Erythroblast (primary cell): Measurements from ENCODE around the gene PSORS1C1.
"Not testable (repeated sequence)": the region's sequence is repeated elsewhere in the genome, so short reads cannot be mapped to it uniquely, and the experiment has no call there.

Experiments
- DNase-seq, 2 experiments: peaks; one replicate each; lab custom pipeline; 2025; lab: John Stamatoyannopoulos, UW
- GATA1 ChIP-seq: IDR thresholded peaks from 2 replicates; pipeline ENCODE4 v1.6.1; 2011; ENCODE audit warnings: low read depth, mild to moderate bottlenecking, control low read depth, low read length, moderate library complexity
- POLR2A ChIP-seq: IDR thresholded peaks from 2 replicates; pipeline ENCODE4 v1.6.1; 2011; ENCODE audit warnings: mild to moderate bottlenecking, low read length

Gene PSORS1C1

DNA sequence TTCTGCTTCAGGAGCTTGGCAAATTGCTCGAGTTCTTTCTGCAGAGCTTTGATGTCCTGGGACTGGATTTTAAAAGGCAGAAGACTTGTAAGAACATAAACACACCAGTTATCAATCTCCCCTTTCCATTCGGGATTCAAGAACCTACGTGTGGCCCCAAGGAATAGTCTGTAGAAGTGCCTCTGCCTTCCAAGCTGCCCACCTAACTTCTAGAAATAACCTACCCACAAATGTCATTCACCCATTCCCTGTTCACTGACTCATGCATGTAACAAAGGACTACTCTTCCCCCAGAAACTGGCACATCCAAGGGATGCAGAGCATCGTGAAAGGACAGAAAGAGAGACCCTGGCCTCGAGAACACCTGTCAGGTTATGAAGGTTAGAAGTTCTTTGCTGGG is 51.4 kb downstream of the PSORS1C1 start:
- DNase-seq: no peak
- TF ChIP-seq POLR2A: no peak
- TF ChIP-seq GATA1: no peak

DNA sequence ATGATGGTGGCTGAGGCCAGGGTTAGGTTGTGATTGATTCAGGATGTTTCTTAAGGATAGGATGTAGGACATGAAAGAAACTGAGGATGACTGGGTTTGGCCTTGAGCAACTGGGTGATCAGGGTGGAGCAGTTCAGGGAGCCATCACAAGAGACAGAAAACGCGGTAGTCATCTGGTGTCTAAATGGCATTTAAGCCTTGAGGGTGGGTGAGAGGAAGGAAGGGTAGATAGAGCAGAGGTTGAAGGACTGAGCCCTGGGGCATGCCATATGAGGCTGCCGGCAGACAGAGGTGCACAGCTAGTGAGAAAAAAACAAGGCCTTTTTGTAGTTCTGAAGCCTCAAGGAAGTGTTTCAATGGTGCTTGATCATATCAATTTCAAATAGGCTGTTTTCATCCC is 54.0 kb downstream of the PSORS1C1 start:
- no peak for TF ChIP-seq POLR2A
- TF ChIP-seq GATA1: no peak
- DNase-seq: no peak

DNA sequence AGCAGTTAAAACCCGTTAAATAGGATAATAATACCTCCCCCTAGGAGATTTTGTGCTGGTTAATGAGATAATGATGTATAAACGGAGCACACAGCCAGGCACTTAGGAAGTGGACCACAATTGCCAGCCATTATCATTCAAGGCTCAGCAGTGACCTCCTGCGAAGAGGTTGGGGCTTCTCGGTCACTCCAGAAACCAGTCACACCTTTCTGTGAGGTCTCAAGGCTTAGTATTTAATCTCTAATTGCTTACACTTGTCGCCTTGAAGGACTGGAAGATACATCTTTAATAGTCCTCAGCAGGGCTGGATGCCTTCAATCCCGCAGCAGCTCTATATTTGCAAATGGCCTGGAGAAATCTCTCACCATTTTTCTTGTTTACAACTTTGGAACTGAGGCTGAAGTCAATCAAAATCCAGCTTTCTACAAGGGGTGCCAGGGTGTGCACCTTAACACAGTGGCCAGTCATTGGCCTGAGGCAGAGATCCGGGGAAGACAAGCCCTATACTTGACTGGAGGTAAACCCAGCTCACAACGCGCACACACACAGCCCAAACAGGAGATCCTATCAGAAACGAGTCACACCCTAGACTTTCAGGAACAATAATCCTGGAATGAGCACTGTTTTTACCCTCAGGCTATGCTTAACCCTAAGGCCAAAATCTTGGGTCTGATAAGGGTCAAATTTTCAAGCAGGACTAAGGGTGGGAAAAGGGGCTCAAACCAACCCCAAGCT is 54.7 kb downstream of the PSORS1C1 start:
- TF ChIP-seq GATA1: no peak
- no peak for TF ChIP-seq POLR2A
- DNase-seq: no peak

DNA sequence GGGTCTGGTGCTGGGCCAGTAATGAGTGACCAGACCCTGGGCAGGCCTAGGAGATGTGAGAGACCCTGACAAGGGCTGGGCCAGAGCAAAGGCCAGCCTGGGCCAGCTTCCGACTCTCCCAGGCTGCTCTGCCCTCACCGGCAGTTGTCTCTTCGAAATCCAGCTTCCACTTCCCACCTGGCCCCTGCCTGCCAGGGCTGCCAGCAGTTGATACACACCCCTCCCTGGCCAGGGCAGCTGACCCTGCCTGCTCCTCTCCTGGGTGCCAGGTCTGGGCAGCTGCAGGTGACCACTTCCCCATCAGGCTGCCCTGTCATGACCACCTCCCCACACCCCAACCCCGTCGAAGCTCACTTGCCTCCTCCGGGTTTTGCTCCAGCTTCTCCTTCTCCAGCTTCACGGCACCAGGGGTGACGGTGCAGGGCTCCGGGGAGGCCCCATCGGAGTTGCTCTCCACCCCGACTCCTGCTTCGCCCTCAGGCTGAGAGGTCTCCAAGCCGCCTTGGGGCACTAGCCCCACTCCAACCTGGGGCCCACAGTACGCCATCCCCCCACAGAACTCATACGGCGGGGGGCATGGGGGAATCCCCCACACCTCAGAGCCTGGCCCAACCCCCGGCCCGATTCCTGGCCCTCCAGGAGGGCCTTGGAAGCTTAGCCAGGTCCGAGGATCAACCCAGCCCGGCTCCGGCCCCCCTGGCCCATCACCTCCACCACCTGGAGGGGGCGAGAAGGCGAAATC is 55.4 kb downstream of the PSORS1C1 start:
- not testable (repeated sequence) for DNase-seq

DNA sequence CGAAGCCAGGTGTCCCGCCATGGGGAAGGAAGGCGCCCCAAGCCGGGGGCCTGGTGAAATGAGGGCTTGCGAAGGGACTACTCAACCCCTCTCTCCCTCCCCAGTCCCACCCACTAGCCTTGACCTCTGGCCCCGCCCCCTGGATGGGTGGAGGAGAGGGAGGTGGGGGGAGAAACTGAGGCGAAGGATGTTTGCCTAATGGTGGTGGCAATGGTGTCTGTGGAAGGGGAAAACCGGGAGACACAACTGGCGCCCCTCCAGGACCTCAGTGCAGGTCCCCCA is 55.9 kb downstream of the PSORS1C1 start, which contains the start of gene POU5F1:
Gene POU5F1 (minus strand): TSS at position 83 of the 282 bp plus-strand sequence. CDS start 62 bp downstream, at position 21.
- TF ChIP-seq GATA1 (no peak), POLR2A (no peak)
- no peak for DNase-seq

DNA sequence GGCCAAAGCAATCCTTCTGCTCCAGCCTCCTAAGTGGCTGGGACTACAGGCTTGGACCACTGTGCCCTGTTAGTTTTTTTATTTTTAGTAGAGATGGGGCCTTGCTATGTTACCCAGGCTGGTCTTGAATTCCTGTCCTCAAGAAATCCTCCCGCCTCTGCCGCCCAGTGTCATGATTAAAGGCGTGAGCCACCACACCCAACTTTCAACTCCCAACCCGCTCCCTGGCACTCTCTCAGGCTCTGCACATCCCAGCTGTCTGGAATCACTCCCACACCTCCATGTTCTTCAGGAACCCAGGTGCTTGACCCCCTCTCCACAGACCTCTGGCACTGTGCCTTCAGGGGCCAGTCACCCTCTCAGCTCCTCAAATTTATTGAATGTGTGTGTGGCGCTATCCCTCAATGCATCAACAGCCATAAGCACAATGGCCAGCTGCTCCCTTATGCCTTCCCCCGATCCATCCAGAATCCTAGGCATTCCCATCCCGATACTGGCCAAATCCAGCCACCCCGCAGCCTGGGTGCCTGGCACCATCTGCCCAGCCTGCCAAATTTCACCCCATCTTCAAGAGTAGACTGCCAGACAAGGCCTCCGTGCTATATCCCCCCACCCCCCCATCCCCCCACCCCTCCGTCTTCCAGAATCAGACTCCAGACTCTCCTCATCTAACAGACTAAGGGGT is 56.5 kb downstream of the PSORS1C1 start:
- no peak for TF ChIP-seq POLR2A
- no peak for TF ChIP-seq GATA1

DNA sequence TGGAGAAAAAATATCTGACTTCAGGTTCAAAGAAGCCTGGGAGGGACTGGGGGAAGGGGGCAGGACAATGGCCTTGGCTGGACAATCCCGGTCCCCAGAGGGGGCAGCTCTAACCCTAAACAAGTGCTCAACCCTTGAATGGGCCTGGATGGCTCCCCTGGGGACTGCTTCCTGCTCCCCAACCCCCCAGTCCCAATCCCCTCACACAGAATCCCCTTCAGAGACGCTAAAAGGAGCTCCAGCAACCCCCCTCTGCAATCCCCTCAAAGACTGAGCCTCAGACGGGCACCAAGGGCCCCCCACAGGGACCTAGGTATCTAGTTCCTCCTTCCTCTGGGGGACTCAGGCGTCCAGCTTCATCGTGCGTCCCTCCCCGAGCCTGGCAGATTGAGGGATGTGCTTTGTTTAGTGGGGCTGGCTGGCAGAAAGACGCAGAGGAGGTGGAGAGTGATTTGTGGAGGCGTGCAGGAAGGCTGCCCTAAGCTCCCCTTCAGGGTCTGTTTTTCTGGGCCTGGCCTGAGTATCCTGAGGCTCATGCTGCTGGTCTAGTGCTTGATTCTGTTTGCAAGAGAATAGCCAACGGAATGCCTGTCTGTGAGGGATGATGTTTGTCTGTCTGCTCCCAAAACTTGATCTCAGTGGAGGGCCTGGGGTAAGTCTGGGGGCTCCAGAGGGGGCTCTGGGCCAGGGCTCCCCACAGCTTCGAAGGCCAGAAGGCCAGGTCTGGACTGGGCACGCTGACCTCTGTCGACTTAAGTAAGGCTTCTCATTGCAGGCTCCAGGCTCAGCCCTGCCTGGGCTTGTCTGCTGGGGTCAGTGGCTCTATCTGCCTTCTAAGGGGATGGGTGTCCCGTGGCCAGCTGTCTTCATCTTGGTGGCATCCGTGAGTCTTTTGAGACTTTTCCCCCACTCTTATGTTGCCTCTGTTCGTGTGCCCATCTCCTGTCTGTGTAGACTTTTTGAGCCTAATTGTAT is 57.6 kb downstream of the PSORS1C1 start:
- DNase-seq: no peak
- TF ChIP-seq POLR2A (no peak), GATA1 (no peak)

More for the DNA sequence above, 56.5 kb downstream of the PSORS1C1 start:
- DNase-seq: no peak

DNA sequence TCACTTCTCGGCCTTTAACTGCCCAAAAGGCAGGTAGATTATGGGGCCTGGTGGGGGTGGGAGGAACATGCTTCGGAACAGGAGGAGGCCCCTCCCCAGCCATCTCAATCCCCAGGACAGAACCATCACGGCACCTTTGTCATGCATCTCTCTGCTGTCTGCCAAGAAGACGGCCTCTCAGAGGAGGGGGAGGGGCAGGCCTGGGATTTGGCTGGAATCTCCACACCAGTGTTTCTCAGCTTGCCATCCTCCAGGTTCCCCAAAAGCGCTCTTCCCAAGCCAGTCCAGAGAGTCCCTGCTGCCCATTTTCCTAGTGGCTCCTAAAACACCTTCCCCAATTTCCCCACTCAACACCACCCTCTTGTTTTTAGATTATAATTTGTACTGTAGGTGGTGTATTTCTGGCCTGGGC is 58.4 kb downstream of the PSORS1C1 start:
- TF ChIP-seq POLR2A: no peak
- no peak for TF ChIP-seq GATA1
- no peak for DNase-seq

DNA sequence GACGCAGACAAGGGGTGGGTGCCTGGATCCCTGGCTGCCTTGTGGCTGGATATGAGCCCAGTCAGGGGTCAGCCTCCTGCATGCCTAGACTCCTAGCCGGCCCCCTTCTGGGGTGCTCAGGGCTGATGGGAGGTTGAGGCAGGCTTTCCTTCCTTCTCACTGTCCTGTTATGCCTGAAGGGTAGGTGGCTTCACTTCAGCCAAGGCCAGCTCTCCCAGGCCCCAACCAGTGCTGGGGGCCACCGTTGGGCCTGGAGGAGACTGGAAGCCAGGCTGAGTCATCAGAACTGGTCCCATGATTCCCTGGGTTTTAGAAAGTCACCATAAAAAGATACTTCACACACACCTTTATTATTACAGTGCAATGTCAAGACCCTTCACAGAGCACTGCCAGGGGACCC is 58.8 kb downstream of the PSORS1C1 start:
- TF ChIP-seq GATA1: no peak
- no peak for TF ChIP-seq POLR2A
- DNase-seq: no peak

DNA sequence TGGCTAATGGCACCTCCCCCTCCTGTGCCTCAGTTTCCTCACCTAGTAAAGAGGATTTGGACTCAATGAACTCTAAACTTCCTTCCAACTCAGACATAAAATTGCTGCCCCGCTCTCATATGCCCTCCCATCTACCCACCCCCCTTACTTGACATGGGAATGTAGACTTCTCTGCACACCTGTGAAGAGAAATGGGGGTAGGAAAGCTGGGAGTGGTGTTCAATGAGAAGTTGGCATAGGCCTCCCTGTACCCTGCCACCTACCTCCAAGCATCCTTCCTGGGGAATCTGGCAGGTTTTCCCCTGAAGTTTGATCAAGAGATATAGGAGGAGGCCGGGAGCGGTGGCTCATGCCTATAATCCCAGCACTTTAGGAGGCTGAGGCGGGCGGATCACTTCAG is 59.8 kb downstream of the PSORS1C1 start:
- no peak for TF ChIP-seq POLR2A
- TF ChIP-seq GATA1: no peak
- DNase-seq: no peak

DNA sequence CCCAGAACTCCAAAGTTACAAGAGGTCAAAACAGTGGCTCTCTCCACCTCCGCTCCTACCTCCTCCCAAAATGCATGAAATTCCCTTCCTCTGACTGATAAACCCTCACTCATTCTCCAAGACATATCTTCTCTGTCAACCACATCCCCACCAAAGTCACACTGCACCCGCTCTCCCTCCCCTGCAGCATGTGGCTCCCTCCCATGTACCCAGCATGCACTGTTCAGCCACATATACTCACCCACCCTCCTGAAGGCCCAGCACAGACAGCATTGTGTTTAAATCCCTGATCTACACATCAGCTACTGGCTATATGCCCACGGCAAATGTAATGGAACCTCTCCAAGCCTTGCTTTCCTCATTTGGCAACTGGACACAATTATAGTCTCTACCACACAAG is 61.4 kb downstream of the PSORS1C1 start:
- TF ChIP-seq POLR2A: no peak
- TF ChIP-seq GATA1: no peak
- no peak for DNase-seq

DNA sequence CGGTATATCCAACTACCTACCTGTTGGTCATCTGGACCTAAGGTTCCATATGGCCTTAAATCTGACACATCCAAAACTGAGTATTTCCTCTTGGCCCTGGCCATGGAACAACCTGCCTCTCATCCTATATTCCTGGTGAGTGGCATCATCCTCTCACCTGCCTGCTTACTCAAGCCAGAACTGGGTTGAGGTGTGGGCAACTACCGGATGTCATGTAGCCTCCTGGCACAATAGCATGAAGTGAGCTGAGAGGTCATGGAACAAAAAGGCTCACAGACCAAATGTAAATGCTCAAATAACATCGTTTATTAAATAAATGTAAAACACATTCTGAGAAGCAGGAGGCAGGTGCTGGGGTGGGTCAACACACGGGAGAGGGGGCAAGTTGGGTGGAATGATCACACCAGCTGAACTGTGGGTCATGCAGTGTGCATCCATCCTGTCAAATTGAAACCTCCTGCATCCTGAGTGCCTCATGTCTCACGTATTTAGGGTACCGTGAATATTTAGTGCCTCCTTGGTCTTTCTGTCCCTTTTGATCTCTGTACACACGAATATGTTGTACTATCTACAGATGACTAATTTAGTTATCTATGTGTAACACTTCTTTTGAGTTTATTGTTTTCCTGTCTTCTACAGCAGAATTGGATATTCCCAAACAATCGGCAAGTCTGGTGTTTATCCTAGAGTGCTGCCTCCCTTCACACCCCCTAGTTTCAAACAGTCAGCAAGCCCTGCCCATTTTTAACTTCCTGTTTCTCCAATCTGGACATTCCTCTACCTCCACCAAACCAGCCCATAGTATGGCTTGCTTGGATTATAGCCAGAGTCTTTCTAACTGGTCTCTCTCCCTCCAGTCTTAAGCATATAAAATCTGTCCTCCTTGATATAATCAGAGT is 63.8 kb downstream of the PSORS1C1 start:
- DNase-seq: no peak
- TF ChIP-seq POLR2A (no peak), GATA1 (no peak)

DNA sequence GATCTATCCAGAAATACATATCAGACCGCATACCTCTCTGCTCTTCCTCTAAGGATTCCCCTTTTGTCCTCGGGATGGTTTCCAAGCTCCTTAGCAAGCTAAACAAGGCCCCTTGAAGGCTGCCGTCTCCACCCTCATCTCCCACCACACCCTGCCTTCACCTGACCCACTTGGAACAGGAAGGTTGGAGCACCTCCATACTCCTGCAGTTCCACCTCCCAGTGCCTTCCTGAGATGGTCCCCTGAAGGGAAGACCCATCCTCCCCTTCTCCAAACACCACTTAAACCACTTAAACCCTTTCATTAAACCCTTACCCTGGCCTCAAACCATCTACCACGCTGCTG is 64.4 kb downstream of the PSORS1C1 start:
- DNase-seq: no peak
- TF ChIP-seq GATA1 (no peak), POLR2A (no peak)
